ENCODE results near the gene SLC1A1.
"Not testable (repeated sequence)": the region's sequence is repeated elsewhere in the genome, so short reads cannot be mapped to it uniquely, and the experiment has no call there.

Gene SLC1A1

GRCh38 chr9:4507306-4508130 is 17.2 kb downstream of the SLC1A1 start:
- no peak for DNase-seq

GRCh38 chr9:4508246-4508906 is 18.1 kb downstream of the SLC1A1 start:
- no peak for DNase-seq

GRCh38 chr9:4508907-4509589 is 18.8 kb downstream of the SLC1A1 start:
- DNase-seq = no peak

- DNase-seq = no peak
These were observed 19.3 kb downstream of the SLC1A1 start for GRCh38 chr9:4509590-4509984.

GRCh38 chr9:4510546-4511322 is 20.5 kb downstream of the SLC1A1 start:
- no peak for DNase-seq

- DNase-seq = no peak
These were observed 24.2 kb downstream of the SLC1A1 start for GRCh38 chr9:4514252-4515128.

GRCh38 chr9:4515958-4516375 is 25.7 kb downstream of the SLC1A1 start:
- DNase-seq = peak; percentile 88

GRCh38 chr9:4517274-4517673 is 27.0 kb downstream of the SLC1A1 start:
- DNase-seq = no peak

- DNase-seq = peak; percentile 84
These were observed 29.3 kb downstream of the SLC1A1 start for GRCh38 chr9:4519604-4520003.

- DNase-seq = no peak
These were observed 29.8 kb downstream of the SLC1A1 start for GRCh38 chr9:4520055-4520454.

- no peak for DNase-seq
These were observed 40.1 kb downstream of the SLC1A1 start for GRCh38 chr9:4530375-4530774.

GRCh38 chr9:4530831-4531230 is 40.6 kb downstream of the SLC1A1 start:
- DNase-seq = not testable (repeated sequence)

- DNase-seq = not testable (repeated sequence)
These were observed 41.1 kb downstream of the SLC1A1 start for GRCh38 chr9:4531355-4531754.

- not testable (repeated sequence) for DNase-seq
These were observed 43.6 kb downstream of the SLC1A1 start for GRCh38 chr9:4533881-4534280.

- not testable (repeated sequence) for DNase-seq
These were observed 45.9 kb downstream of the SLC1A1 start for GRCh38 chr9:4536196-4536595.

GRCh38 chr9:4537581-4537980 is 47.3 kb downstream of the SLC1A1 start:
- no peak for DNase-seq

- DNase-seq = no peak
These were observed 47.8 kb downstream of the SLC1A1 start for GRCh38 chr9:4538107-4538506.

GRCh38 chr9:4538621-4539020 is 48.4 kb downstream of the SLC1A1 start:
- no peak for DNase-seq

- no peak for DNase-seq
These were observed 50.2 kb downstream of the SLC1A1 start for GRCh38 chr9:4540425-4540824.

- no peak for DNase-seq
These were observed 51.0 kb downstream of the SLC1A1 start for GRCh38 chr9:4541281-4541680.

GRCh38 chr9:4541856-4542255 is 51.6 kb downstream of the SLC1A1 start:
- no peak for DNase-seq

GRCh38 chr9:4544714-4545113 is 54.4 kb downstream of the SLC1A1 start:
- peak; percentile 98 for DNase-seq

Measured in OCI-M1 (cell line).